ENCODE measurements around the gene ECT2. TPM values are rescaled to one million over a fixed set of nuclear protein-coding genes. Genes with fewer than 3 reads are reported as not detected.
"Not testable (repeated sequence)": the region's sequence is repeated elsewhere in the genome, so short reads cannot be mapped to it uniquely, and the experiment has no call there.

Gene ECT2, protein sequence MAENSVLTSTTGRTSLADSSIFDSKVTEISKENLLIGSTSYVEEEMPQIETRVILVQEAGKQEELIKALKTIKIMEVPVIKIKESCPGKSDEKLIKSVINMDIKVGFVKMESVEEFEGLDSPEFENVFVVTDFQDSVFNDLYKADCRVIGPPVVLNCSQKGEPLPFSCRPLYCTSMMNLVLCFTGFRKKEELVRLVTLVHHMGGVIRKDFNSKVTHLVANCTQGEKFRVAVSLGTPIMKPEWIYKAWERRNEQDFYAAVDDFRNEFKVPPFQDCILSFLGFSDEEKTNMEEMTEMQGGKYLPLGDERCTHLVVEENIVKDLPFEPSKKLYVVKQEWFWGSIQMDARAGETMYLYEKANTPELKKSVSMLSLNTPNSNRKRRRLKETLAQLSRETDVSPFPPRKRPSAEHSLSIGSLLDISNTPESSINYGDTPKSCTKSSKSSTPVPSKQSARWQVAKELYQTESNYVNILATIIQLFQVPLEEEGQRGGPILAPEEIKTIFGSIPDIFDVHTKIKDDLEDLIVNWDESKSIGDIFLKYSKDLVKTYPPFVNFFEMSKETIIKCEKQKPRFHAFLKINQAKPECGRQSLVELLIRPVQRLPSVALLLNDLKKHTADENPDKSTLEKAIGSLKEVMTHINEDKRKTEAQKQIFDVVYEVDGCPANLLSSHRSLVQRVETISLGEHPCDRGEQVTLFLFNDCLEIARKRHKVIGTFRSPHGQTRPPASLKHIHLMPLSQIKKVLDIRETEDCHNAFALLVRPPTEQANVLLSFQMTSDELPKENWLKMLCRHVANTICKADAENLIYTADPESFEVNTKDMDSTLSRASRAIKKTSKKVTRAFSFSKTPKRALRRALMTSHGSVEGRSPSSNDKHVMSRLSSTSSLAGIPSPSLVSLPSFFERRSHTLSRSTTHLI
- total RNA-seq (2014; rRNA removed), result 109 and 120 TPM in 2 replicates
- polyA plus RNA-seq (2012), result 13.4 TPM

DNA sequence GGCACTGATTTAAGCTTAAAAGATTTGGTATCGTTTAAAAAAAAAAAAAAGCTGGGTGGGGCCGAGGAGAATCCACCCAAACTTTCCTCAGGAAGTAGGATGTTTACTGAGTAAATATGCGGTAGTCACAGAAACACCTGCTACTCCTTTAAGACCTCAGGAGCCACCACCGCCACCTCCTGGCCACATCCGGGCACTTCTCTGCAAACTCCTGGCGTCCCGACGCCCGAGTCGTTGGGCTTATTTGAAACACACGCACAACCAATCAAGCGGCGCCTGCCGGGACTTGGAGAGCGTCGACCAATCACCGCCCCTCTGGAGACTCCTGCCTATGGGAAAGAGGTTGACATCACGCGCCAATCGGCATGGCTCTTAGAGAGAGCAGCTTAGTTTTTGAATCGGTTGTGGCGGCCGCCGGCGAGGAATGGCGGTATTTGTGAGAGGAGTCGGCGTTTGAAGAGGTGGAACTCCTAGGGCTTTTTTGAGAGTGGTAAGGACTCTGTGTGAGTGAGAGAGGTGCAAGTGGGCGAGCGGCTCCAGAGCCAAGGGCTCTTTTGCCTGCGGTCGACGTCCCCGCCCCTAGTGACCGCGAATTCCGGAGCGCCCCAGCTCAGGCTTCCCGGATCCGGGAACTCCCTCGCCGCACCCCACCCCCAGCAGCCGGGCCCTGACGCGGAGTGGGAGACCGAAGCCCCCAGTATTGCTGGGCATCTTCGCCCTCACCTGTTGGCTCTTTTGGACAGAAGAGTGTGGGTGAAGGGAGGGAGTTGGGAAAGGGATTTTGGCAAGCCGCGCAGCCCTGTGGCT is at the start of gene ECT2:
TSS of gene ECT2 (plus strand) at position 359 of the 807 bp plus-strand sequence. CDS start 3,805 bp downstream, outside the sequence.
- DNase-seq (ENCODE audit: low read depth), result peak; percentile 100

DNA sequence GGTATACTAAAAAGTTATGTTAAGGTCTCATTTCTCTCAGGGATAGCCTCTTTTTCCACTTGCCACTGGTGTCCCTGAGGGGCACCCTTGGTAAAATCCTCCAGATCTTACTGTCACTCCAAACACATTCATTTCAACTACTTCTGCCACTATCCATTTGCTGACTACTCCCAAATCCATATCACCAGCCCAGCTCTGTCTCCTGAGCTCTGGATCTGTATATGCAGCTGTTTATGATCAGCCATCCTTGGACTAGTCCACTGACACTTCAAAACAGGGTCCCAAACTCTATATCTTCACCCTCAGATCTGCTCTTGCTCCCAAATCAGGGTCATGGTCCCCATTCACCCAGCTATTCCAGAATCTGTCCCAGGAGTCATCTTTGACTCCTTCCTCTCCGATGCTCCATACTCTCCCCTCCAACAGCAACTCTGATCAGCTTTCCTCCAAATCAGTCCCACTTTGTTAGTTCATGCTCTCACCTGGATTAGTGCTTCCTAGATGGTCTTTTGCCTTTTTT is 49.5 kb upstream of the ECT2 start:
- DNase-seq (ENCODE audit: low read depth), result no peak

DNA sequence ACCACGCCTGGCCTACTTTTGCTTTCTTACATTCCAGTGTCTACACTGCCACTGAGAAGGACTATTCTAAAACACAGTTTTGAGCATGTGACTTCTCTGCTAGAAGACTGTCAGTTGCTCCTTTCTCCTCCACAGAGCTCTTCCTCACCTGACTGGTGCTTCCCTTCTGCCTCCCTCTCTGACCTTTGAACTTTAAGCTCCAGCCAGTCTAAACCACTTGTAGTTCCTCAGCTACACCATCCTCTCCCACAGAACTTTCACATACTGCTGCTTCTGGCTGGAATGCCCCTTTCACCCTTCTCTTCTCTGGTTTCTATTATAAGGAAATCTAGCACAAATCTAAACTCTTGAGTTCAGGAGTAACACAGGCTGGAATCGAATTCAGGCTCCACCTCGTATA is 48.8 kb upstream of the ECT2 start:
- DNase-seq (ENCODE audit: low read depth), result no peak

DNA sequence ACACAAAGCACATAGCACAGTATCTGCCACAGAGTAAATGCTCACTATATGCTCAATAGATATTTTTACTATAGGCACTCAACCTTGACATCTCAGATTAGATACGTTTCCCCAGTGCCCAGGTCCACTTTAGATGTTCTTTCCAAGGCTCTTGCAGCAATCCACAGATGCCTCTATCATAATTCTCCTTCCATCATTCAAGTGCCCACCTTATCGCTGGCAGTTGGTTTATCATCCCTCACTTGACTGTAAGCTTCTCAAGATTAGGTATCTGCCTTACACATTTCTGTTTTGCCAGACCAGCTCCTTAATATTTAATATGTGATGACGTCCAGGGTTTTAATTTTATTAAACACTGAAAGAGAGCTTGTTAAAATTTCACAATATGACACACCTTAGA is 48.3 kb upstream of the ECT2 start:
- no peak for DNase-seq (ENCODE audit: low read depth)

DNA sequence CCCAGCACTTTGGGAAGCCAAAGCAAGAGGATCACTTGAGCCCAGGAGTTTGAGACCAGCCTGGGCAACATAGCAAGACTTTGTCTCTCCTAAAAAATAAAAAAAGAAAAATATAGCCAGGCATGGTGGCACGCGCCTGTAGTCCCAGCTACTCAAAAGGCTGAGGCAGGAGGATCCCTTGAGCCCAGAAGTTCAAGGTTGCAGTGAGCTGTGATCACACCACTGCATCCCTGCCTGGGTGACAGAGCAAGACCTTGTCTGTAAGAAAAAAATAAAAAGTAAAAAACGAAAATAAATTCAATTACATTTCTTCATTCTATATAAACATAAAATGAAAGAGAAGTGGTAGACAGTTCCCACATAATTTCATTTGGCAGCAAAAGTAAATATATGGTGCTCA is 47.8 kb upstream of the ECT2 start:
- not testable (repeated sequence) for DNase-seq (ENCODE audit: low read depth)

DNA sequence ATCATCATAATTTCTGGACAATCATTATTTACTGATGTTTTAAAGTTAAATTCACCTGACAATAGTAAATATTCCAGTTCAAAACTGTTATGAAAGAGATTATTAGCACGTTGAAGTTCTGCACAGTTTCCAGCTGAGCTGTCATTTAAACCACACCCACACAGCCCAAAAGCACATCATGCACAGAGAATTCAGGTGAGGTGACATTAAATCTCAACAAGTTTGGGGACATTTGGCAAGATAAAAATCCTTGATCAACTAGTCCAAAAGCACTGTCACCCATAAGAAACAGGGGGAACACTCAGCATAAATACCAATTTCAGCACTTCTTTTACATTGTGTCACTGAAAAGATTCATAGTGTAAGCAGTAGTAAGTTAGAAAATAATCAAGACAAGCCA is 46.5 kb upstream of the ECT2 start:
- DNase-seq (ENCODE audit: low read depth), result no peak

DNA sequence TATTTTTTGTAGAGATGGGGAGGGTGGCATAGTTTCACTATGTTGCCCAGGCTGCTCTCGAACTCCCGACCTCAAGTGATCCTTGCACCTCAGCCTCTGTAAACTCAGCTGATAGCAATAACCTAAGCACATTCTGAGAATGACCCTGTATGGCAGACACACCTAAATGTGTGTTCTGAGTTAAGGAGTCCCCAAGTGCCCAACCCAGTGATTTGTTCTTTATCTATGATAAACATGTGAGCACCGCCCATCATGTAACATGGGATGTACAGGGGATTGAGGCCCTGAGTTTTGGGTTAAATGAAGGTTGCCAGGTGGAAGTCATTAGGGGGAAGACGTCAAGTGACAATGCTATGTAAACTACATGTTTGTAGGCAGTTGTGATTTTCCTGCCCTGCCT is 45.4 kb upstream of the ECT2 start:
- DNase-seq (ENCODE audit: low read depth), result no peak

DNA sequence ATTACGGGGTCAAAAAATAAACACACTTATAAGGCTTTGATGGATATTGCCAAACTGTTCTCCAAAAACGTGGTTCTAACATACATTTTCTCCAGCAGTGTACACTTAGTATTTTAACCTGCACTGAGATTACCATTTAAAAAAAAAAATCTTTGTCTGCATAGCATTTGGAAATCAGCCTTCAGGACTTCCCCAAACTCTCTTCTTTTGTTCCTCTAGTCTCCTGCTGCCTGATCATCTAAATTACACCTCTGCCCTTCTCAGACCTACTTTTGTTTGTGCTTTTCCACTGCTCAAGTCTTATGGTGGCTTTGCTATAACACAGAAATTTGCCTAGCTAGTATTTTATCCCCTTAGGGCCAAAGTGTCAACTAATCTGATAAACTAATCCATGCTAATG is 43.5 kb upstream of the ECT2 start:
- DNase-seq (ENCODE audit: low read depth), result no peak

DNA sequence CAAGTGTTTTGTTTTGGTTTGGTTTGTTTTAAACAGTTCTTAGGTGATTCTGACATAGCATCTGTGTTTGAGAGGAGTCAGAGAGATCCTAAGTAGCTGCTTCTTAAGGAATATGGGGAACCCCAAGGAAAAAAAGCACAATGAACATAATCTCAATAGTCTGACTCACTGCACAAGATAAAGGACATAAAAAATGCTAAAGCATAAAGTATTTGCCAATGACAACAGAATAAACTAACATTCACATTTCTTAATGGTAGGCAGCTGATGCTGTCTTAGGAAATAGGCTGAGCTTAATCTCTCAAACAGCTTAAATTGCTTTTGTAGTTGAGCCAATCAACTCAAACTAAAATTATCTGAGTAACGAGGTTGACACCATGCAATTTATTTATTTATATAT is 42.6 kb upstream of the ECT2 start:
- peak; percentile 68 for DNase-seq (ENCODE audit: low read depth)

DNA sequence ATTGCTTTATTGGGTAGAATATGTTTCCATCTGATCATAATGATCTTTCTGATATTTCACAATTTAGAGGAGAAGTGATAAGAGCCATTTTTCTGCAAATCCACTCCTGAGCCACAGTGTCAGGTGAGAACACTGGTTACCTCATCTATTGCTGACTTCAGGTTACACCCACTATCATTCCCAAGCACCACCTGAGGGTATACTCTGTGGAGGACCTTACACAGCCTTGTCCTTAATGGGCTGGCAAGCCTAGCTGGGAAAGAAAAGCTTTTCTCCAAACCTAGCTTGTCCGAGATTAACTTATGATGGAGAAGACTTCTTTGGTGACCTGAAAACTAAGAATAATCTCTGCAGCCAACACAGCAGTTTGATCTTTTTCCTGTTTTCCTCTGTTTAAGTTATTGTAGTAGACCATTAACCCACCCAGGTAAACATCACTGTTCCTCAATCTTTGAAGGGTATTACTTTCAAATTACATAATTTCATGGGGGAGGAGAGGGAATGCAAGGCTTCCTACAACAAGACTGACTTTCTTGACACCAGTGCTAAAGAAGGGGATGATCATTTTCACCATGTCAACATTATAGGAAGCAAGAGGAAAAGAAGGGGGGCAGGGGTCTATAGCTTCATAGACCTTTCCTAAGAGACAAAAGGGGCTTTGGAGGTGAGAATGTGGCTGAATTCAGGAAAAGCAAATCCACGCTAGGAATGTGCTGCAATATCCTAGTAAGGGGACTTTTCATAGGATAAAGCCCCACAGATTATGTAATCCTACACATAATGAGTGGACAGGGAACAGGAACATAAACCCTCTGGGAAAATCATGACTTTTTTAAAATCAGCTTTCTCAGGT is 41.4 kb upstream of the ECT2 start:
- peak; percentile 17 for DNase-seq (ENCODE audit: low read depth)

DNA sequence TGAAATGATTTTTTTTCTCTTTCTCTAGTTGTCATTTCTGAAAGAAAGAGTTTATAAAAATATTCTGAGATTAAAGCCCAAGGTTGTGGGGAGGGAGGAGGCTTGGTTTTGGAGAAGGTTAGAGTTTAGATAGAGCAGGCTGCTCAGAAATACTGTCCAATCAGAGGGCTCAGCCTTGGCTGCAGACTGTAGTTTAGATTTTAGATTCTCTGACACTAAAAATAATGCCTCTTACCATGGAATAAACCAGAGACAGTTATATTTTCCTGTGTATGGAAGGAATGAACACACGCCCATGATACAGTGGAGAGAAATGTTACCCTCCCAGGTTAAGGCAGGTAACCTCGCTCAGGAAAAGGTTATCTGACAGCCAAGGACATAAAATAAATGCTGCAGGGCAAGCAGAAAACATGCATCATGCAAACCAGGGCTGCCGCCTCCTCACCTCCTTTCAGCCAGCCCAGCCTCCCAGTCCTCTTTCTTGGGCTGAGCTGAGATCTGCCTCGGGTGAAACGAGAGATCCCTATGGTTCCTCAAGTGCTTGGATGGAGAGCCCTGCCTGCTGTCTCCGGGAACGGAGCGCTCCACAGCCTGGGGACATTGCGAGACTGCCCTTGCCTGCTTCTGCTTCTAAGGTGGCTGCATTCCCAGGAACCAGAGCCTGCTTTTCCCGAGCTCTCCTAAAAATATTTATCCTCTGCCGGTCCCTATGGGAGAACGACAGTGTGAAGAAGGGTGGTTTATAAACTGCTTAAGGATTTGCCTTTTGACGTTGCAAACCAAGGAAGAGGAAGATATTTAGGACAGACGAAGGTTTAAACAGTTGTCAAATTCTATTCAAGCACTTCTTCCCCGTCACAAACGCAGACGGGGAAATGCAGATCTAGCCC is 40.5 kb upstream of the ECT2 start:
- peak; percentile 29 for DNase-seq (ENCODE audit: low read depth)

DNA sequence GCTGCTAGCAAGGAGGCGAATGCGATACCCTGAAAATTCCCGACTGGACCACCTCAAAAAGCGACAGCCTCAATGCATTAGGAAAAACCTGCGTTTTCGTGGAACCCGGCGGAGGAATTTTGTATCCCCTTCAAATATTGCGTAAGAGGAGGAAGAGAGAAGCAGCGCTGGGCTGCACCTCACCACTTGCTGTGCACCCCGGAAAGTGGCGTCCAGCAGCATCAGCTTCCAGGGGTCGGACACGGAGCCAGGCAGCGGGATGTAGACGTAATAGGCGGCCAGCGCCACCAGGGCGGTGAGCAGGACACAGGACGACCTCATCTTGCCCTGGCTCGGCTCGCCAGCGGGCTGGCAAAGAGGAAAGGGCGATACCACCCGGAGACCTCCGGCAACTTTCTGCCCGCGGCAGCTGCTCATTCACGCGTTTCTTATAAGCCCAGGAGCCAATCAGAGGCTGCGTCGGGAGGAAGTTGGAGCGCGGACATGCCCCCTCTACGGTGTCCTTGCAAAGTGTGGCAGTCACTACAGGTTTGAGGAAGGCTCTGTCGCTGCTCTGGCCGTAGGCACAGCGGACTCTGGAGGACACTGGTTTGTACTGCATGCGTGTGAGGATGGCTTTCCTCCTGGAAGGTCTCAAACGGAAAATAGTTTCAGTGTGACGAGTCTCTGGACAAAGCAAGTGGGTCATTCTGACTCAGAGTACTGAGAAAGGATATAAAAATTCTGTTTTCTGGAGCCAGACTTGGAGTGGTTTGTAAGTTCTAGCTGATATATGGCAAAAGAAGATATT is 39.7 kb upstream of the ECT2 start, which contains the start of gene NCEH1:
TSS of gene NCEH1 (minus strand) at position 404 of the 790 bp plus-strand sequence. CDS start at position 321, 83 bp downstream.
- peak; percentile 100 for DNase-seq (ENCODE audit: low read depth)

DNA sequence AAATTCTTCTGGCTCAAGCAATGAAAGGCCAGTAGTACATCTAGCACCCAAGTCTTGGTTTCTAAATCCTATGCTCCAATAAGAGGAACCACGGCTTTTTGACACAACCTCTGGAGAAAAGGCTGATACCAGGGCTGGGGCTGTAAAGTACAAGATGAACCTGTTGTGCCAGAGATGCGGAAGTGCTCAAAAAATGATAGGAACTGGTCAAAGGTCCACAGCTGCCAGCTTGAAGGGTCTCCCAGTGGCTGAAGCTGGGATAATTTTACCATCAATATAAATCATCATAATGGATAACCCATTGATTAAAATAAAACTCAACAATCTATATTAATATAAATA is 39.1 kb upstream of the ECT2 start:
- no peak for DNase-seq (ENCODE audit: low read depth)

DNA sequence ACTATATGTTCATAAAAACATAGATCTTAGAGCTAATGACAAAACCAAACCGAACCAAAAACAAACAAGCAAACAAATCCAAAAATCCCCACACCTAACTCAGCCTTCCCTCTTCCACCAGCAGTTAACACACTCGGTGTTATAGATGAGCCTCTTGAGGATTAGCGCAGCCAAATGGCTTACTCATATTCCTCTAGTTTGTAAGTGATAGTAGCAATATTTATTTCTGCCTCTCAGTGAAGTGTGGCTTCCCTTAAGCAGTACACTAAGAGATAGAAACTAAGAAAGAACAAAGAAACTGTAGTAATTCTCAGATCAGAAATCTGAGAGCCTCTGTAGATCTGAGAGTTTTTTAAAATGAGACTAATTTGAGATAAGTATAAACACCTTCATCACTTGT is 37.2 kb upstream of the ECT2 start:
- peak; percentile 40 for DNase-seq (ENCODE audit: low read depth)

DNA sequence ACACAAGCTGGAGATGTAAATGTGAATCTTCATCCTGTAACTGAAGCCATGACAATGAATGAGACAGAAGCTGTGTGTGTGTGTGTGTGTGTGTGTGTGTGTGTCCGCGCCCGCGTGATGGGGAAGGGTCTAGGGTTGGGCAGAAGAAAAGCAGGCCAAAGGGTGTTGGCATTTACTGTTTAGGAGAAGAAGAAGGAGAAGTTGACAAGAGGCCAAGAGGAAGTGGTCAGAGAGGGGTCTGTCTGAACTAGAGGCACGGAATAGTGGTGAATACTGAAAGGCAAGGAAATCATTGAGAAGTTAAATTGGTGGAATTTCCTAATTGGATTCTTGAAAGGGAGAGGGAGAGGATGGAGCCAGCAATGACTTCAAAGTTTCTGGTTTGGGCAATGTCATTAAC is 34.0 kb upstream of the ECT2 start:
- no peak for DNase-seq (ENCODE audit: low read depth)

DNA sequence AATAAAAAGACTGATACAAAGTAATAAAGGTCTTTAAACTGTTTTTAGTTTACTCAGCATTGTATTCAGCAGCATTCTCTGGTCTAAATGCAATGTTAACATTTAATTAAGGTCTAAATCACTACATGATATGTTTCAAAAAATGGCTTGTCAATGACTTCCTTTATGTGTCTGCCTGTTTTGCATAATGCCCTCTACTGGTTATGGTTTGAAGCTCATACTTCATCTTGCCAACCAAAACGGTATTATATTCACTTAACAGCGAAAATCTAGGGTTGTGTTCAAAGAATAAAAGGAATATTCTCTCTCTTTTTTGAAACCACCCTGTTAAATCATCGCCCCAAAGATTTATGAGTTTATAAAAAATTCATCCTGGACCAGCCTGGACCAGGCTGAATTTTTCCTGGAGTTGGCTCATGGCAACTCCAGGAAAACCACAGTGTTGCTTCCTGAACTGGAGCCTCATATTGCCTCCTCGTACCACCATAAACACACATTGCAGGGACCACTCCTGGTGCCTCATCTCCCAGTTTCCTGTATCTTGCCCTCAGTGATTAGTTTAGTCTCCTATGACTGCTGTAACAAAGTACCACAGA is 32.9 kb upstream of the ECT2 start:
- peak; percentile 30 for DNase-seq (ENCODE audit: low read depth)

DNA sequence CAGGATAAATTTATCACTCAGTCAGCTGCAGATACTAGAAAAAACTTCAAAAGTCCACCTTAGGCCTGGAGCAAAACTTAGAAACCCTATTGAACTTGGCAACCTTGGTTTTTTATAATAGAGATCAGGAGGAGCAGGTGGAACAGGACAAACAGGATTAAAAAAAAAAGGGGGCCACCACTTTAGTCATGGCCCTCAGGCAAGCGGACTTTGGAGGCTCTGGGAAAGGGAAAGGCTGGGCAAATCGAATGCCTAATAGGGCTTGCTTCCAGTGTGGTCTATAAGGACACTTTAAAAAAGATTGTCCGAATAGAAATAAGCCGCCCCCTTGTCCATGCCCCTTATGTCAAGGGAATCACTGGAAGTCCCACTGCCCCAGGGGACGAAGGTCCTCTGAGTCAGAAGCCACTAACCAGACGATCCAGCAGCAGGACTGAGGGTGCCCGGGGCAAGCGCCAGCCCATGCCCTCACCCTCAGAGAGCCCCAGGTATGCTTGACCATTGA is 27.9 kb upstream of the ECT2 start:
- not testable (repeated sequence) for DNase-seq (ENCODE audit: low read depth)

DNA sequence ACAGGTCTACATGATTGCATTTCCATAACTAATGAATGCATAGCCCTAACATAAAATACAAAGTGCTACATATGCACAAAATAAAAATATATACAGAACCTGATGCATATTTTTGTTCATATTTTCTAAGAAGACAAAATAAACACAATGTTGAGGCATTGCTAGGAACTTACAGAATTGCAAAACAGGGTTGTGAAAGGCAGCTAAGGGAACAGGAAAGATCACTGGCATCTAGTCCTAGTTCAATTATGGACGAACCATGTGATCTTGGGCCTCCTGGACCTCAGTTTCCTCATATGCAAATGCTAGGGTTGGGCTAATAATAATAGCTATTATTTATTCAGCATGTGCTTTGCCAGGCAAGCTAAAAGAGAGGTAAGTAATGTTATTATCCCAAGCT is 24.1 kb upstream of the ECT2 start:
- DNase-seq (ENCODE audit: low read depth), result no peak
